Astrocyte (in vitro differentiated cells and primary cell): ENCODE data around the gene GPR61. TPM values are rescaled to one million over a fixed set of nuclear protein-coding genes. Genes with fewer than 3 reads are reported as not detected.

Experiments
- DNase-seq: peaks from one replicate; pipeline ENCODE4 v3.0.0-alpha.2; 2010; ENCODE audit warnings: low read depth
- FAIRE-seq: peaks from 2 replicates; lab custom pipeline; 2011; peaks lifted over from hg19 to GRCh38; lab: Jason Lieb, UNC
- H2AFZ ChIP-seq: 2 replicates; pipeline ENCODE4 v1.6.0; 2012; ENCODE audit warnings: low read depth, low read length, inconsistent platforms
- H3K27ac ChIP-seq: 2 replicates; pipeline ENCODE4 v1.5.1; 2011; ENCODE audit warnings: low read depth, low read length, inconsistent platforms
- H3K27me3 ChIP-seq: 2 replicates; pipeline ENCODE4 v1.6.0; 2011; ENCODE audit warnings: low read length, inconsistent platforms; ENCODE audit not compliant: insufficient read depth
- H3K36me3 ChIP-seq: 2 replicates; pipeline ENCODE4 v1.5.1; 2011; ENCODE audit warnings: low read length, inconsistent platforms; ENCODE audit not compliant: insufficient read depth
- H3K4me1 ChIP-seq: 2 replicates; pipeline ENCODE4 v1.5.1; 2011; ENCODE audit warnings: low read length, inconsistent platforms; ENCODE audit not compliant: insufficient read depth
- H3K4me2 ChIP-seq: 2 replicates; pipeline ENCODE4 v1.6.0; 2012; ENCODE audit warnings: low read length, inconsistent platforms
- H3K4me3 ChIP-seq: 2 replicates; pipeline ENCODE4 v1.5.1; 2011; ENCODE audit warnings: low read depth, mild to moderate bottlenecking, low read length, inconsistent platforms; ENCODE audit not compliant: insufficient read depth
- H3K79me2 ChIP-seq: 2 replicates; pipeline ENCODE4 v1.6.0; 2012; ENCODE audit warnings: mild to moderate bottlenecking, low read length, inconsistent platforms; ENCODE audit not compliant: insufficient read depth
- H3K9ac ChIP-seq: 2 replicates; pipeline ENCODE4 v1.6.0; 2012; ENCODE audit warnings: mild to moderate bottlenecking, low read length, inconsistent platforms
- H3K9me3 ChIP-seq: 2 replicates; pipeline ENCODE4 v1.5.1; 2012; ENCODE audit warnings: low read depth, mild to moderate bottlenecking, low read length, inconsistent platforms; ENCODE audit not compliant: insufficient read depth
- H4K20me1 ChIP-seq: 2 replicates; pipeline ENCODE4 v1.6.0; 2012; ENCODE audit warnings: low read length, inconsistent platforms; ENCODE audit not compliant: insufficient read depth
- H3K27ac Mint-ChIP-seq: one replicate; pipeline ENCODE4 v1.8.0; 2021; ENCODE audit warnings: mild to moderate bottlenecking, mixed read lengths; ENCODE audit not compliant: unreplicated experiment
- H3K27me3 Mint-ChIP-seq: one replicate; pipeline ENCODE4 v1.8.0; 2021; ENCODE audit warnings: low read depth, mixed read lengths; ENCODE audit not compliant: unreplicated experiment
- H3K36me3 Mint-ChIP-seq: one replicate; pipeline ENCODE4 v1.8.0; 2021; ENCODE audit warnings: low read depth, mixed read lengths; ENCODE audit not compliant: unreplicated experiment
- H3K4me1 Mint-ChIP-seq: one replicate; pipeline ENCODE4 v1.8.0; 2021; ENCODE audit warnings: low read depth, mixed read lengths; ENCODE audit not compliant: unreplicated experiment
- H3K4me3 Mint-ChIP-seq: one replicate; pipeline ENCODE4 v1.8.0; 2021; ENCODE audit warnings: mild to moderate bottlenecking, moderate library complexity, mixed read lengths; ENCODE audit not compliant: unreplicated experiment
- H3K9me3 Mint-ChIP-seq: one replicate; pipeline ENCODE4 v1.8.0; 2021; ENCODE audit warnings: mild to moderate bottlenecking, mixed read lengths; ENCODE audit not compliant: unreplicated experiment
- CTCF ChIP-seq: IDR thresholded peaks from 2 replicates; pipeline ENCODE4 v1.5.1; 2011; ENCODE audit warnings: low read depth, mild to moderate bottlenecking, inconsistent platforms, low read length, moderate library complexity; ENCODE audit not compliant: insufficient read depth
- EZH2 ChIP-seq: IDR thresholded peaks from 2 replicates; pipeline ENCODE4 v1.6.1; 2012; ENCODE audit warnings: mild to moderate bottlenecking, low read length, inconsistent platforms; ENCODE audit not compliant: insufficient read depth
- total RNA-seq: library from RNA; stranded (reverse); gene quantifications from 2 replicates; pipeline ENCODE4 v1.2.1, GENCODE V29; 2021

The GPR61 gene
- total RNA-seq, 1 donor from 2014 or later, result not detected

- H2AFZ ChIP-seq, result no peak overlapping the region
- Mint-ChIP-seq H3K4me1 (no peaks in the 10 kb centered on the region), H3K27me3 (no peaks in the 10 kb centered on the region), H3K9me3 (no peaks in the 10 kb centered on the region), H3K27ac (no peak overlapping the region), H3K36me3 (peaks cover 29% of the 10 kb centered on the region), H3K4me3 (no peak overlapping the region)
- no peak overlapping the region for H3K27ac ChIP-seq
- no peak overlapping the region for H3K9ac ChIP-seq
- H3K4me1 ChIP-seq, result no peaks in the 10 kb centered on the region
- H3K4me3 ChIP-seq, result no peak overlapping the region
- no peaks in the 10 kb centered on the region for H3K27me3 ChIP-seq
- H3K79me2 ChIP-seq, result peaks cover 5% of the 10 kb centered on the region
- no peak overlapping the region for H3K4me2 ChIP-seq
- peaks cover 52% of the 10 kb centered on the region for H3K36me3 ChIP-seq
- TF ChIP-seq CTCF, result no peak
- TF ChIP-seq EZH2, result no peak
- no peaks in the 10 kb centered on the region for H3K9me3 ChIP-seq
- peaks cover 13% of the 10 kb centered on the region for H4K20me1 ChIP-seq
- DNase-seq (no peak), FAIRE-seq (no peak)
Measured at GRCh38 chr1:109589679-109590078, 50.0 kb downstream of the GPR61 start.

- Histone ChIP-seq H4K20me1 (peaks cover 8% of the 10 kb centered on the region), H3K36me3 (peaks cover 33% of the 10 kb centered on the region), H3K79me2 (peaks cover 3% of the 10 kb centered on the region), H3K4me2 (no peak overlapping the region), H3K27me3 (no peaks in the 10 kb centered on the region), H3K4me3 (no peak overlapping the region), H3K9ac (no peak overlapping the region), H2AFZ (no peak overlapping the region), H3K9me3 (no peaks in the 10 kb centered on the region), H3K27ac (no peak overlapping the region), H3K4me1 (peaks cover 12% of the 10 kb centered on the region)
- no peak overlapping the region for H3K4me3 Mint-ChIP-seq
- TF ChIP-seq CTCF (no peak), EZH2 (no peak)
- DNase-seq (no peak), FAIRE-seq (no peak)
- H3K9me3 Mint-ChIP-seq, result no peaks in the 10 kb centered on the region
- peaks cover 14% of the 10 kb centered on the region for H3K36me3 Mint-ChIP-seq
- no peaks in the 10 kb centered on the region for H3K27me3 Mint-ChIP-seq
- H3K4me1 Mint-ChIP-seq, result peaks cover 16% of the 10 kb centered on the region
- H3K27ac Mint-ChIP-seq, result no peak overlapping the region
Measured at GRCh38 chr1:109592916-109593315, 53.2 kb downstream of the GPR61 start.

- Histone ChIP-seq H3K9me3 (no peaks in the 10 kb centered on the region), H3K4me2 (peak overlapping the region; percentile 46), H3K9ac (peak overlapping the region; percentile 45), H2AFZ (no peak overlapping the region), H3K4me3 (no peak overlapping the region), H4K20me1 (peaks cover 3% of the 10 kb centered on the region), H3K36me3 (peaks cover 29% of the 10 kb centered on the region), H3K79me2 (peaks cover 3% of the 10 kb centered on the region), H3K4me1 (peaks cover 12% of the 10 kb centered on the region), H3K27me3 (no peaks in the 10 kb centered on the region), H3K27ac (peak overlapping the region; percentile 49)
- no peaks in the 10 kb centered on the region for H3K9me3 Mint-ChIP-seq
- H3K27ac Mint-ChIP-seq, result peak overlapping the region; percentile 34
- peaks cover 20% of the 10 kb centered on the region for H3K4me1 Mint-ChIP-seq
- peaks cover 9% of the 10 kb centered on the region for H3K36me3 Mint-ChIP-seq
- no peak overlapping the region for H3K4me3 Mint-ChIP-seq
- TF ChIP-seq EZH2, result no peak
- TF ChIP-seq CTCF, result no peak
- no peak for FAIRE-seq
- peak; percentile 36 for DNase-seq
- no peaks in the 10 kb centered on the region for H3K27me3 Mint-ChIP-seq
Measured at GRCh38 chr1:109595531-109595930, 55.9 kb downstream of the GPR61 start.

Other genes with a start within 250 kb of the GPR61 start
- not detected in 2 replicates for gene MYBPHL, start 232.9 kb upstream of the GPR61 start, total RNA-seq
- 135 and 138 TPM in 2 replicates for gene SORT1, start 142.0 kb upstream of the GPR61 start, total RNA-seq
- 143 and 148 TPM in 2 replicates for gene PSMA5, start 113.4 kb upstream of the GPR61 start, total RNA-seq
- 0.70 and 0.77 TPM in 2 replicates for gene SYPL2, start 73.3 kb upstream of the GPR61 start, total RNA-seq
- gene ATXN7L2, start 56.0 kb upstream of the GPR61 start, total RNA-seq, result 5.5 and 6.2 TPM in 2 replicates
- 9.4 and 11.9 TPM in 2 replicates for gene CYB561D1, start 45.8 kb upstream of the GPR61 start, total RNA-seq
- gene AMIGO1, start 30.1 kb upstream of the GPR61 start, total RNA-seq, result 1.2 and 1.8 TPM in 2 replicates
- 15.3 and 16.1 TPM in 2 replicates for gene GNAI3, start 8.7 kb downstream of the GPR61 start, total RNA-seq
- gene GNAT2, start 79.7 kb downstream of the GPR61 start, total RNA-seq, result not detected in 2 replicates
- gene AMPD2, start 80.0 kb downstream of the GPR61 start, total RNA-seq, result 155 and 156 TPM in 2 replicates
- gene GSTM4, start 116.2 kb downstream of the GPR61 start, total RNA-seq, result 4.4 and 4.6 TPM in 2 replicates
- gene GSTM2, start 128.2 kb downstream of the GPR61 start, total RNA-seq, result 11.8 and 13.4 TPM in 2 replicates
- not detected in 2 replicates for gene GSTM1, start 147.9 kb downstream of the GPR61 start, total RNA-seq
- gene GSTM5, start 172.4 kb downstream of the GPR61 start, total RNA-seq, result not detected in 2 replicates
- 25.4 and 26.1 TPM in 2 replicates for gene GSTM3, start 201.2 kb downstream of the GPR61 start, total RNA-seq
- not detected in 2 replicates for gene EPS8L3, start 224.1 kb downstream of the GPR61 start, total RNA-seq